GM23248 (cell line): Measurements from ENCODE around the gene PLPP3.

Experiments
- EZH2 ChIP-seq: fragments of 200-600 bp; sonication (generic); IDR thresholded peaks from 2 replicates; pipeline ENCODE4 v1.6.1; 2018; ENCODE audit warnings: antibody characterized with exemption, mild to moderate bottlenecking; ENCODE audit not compliant: insufficient read depth, poor library complexity, severe bottlenecking
- EZH2phosphoT487 ChIP-seq: fragments of 200-600 bp; sonication (generic); IDR thresholded peaks from 2 replicates; pipeline ENCODE4 v1.6.1; 2018; ENCODE audit warnings: antibody characterized with exemption, moderate library complexity, mild to moderate bottlenecking, low read depth; ENCODE audit not compliant: insufficient read depth

GRCh38 chr1:56627019-56627635 lies 47.8 kb upstream of the PLPP3 start:
- TF ChIP-seq EZH2phosphoT487, result no peak
- TF ChIP-seq EZH2, result no peak
